ENCODE data around the gene GLIS2. TPM values are rescaled to one million over a fixed set of nuclear protein-coding genes. Genes with fewer than 3 reads are reported as not detected.

Gene GLIS2
- total and polyA plus RNA-seq, 2 donors, result 0.85 to 3.0 TPM

DNA sequence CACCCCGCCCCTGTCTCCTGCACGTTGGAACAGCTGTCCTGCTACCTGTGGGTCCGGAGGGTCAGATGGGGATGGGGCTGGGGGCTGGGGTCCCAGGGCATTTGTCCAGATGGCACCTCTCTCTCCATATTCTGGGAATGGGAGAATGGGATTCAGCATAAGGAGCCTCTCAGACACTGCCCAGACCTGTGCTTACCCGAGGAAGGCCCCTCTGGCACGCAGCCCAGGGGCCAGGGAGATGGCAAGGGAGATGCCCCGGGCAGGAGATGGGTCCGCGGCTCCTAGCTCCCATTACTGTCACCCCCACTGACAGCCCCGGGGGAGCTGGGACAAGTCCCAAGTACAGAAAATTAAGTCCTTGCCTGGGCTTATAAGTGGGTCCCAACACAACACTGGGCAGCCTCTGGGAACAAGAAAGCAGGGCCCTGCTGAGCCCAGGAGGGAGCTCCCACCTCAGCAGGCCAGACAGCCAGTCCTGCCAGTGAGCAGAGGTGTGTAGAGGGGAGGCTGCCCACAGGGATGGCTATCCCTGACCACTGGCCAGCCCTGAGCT is 57.6 kb downstream of the GLIS2 start:
- peaks cover 10 to 29% of the 10 kb centered on the region in 2 donors for H3K4me1 ChIP-seq (ENCODE audit: control insufficient read depth in 2 of 2, insufficient read depth in 2 of 2, low read length in 2 of 2)
- no peak for DNase-seq (ENCODE audit: low read depth in 6 of 9, low spot score in 9 of 9)
- H3K27me3 ChIP-seq (ENCODE audit: control insufficient read depth in 2 of 2, insufficient read depth in 1 of 2, low read length in 1 of 2), result peaks cover 10 to 19% of the 10 kb centered on the region in 2 donors
- peaks cover 0 to 4% of the 10 kb centered on the region in 2 donors for H3K36me3 ChIP-seq (ENCODE audit: control insufficient read depth in 2 of 2, insufficient read depth in 2 of 2, low read length in 1 of 2)
- no peak overlapping the region for H3K27ac ChIP-seq (ENCODE audit: low read depth in 1 of 2, low read length in 1 of 2)
- H3K4me3 ChIP-seq (ENCODE audit: low read length in 2 of 2), result no peak overlapping the region
- WGBS, result 91% methylated on average over 9 of the region's 9 CpGs
- no peaks in the 10 kb centered on the region for H3K9me3 ChIP-seq (ENCODE audit: control insufficient read depth in 2 of 2, insufficient read depth in 1 of 2, low read length in 1 of 2)

DNA sequence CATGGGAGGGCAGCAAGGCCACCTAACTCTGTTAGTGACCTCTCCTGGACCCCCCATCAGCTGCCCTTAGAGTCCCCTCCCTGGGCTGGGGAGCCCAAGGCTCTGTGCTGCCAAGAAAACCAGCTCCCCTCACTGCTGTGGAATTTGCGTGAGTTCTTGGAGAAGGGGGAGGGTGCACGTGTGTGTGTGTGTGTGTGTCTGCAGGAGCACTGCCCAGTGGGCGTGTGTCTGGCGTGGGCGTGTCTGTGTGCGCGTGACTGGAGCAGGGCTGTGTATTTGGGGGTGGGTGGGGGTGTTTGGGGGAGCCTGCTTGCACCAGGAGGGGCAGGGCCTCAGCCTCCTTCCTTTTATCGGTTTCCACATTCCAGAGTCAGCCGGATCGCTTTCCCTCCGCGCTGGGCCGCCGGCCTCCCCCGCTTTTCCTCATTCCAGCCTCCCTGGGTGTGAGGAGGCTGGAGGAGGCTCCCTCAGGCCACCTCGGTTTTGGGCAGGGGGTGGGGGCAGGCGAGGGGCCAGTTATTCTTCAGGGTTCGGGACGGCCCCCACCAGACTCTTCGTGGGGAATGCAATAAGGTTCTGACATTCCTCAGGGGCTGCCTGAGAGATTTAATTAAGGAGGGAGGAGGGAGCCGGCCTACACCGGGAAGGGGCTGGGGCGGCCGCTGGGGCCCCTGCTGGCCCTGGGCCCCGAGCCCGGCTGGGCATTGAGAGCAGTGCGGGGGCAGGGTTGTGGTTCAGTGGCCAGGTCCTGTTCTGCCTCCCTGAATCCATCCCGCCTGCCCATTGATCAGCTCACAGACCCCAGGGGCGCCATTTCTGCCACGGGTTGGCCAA is 58.3 kb downstream of the GLIS2 start:
- Histone ChIP-seq H3K36me3 (ENCODE audit: control insufficient read depth in 2 of 2, insufficient read depth in 2 of 2, low read length in 1 of 2) (peaks cover 0 to 4% of the 10 kb centered on the region in 2 donors), H3K27ac (ENCODE audit: low read depth in 1 of 2, low read length in 1 of 2) (no peak overlapping the region), H3K4me3 (ENCODE audit: low read length in 2 of 2) (no peak overlapping the region), H3K9me3 (ENCODE audit: control insufficient read depth in 2 of 2, insufficient read depth in 1 of 2, low read length in 1 of 2) (no peaks in the 10 kb centered on the region), H3K4me1 (ENCODE audit: control insufficient read depth in 2 of 2, insufficient read depth in 2 of 2, low read length in 2 of 2) (peaks cover 10 to 29% of the 10 kb centered on the region in 2 donors), H3K27me3 (ENCODE audit: control insufficient read depth in 2 of 2, insufficient read depth in 1 of 2, low read length in 1 of 2) (peaks cover 10 to 19% of the 10 kb centered on the region in 2 donors)
- no peak for DNase-seq (ENCODE audit: low read depth in 6 of 9, low spot score in 9 of 9)
- WGBS, result 91% methylated on average over 30 of the region's 30 CpGs

DNA sequence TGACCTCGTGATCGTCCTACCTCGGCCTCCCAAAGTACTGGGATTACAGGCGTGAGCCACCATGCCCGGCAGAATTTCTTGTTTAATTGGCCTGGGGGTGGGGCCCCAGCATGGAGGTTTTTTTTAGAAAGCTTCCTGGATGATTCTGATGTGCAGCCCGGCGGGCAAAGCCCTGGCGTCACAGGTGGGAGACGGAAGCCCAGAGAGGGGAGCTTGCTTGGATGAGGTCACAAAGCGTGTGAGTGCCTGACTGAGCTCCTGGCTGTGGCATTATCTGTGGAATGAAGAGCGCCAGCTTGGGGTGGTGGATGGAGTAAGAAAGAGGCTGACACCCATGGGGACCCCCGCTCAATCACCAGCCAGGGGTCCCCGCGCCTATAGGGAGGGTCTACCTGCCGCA is 59.9 kb downstream of the GLIS2 start:
- Histone ChIP-seq H3K36me3 (ENCODE audit: control insufficient read depth in 2 of 2, insufficient read depth in 2 of 2, low read length in 1 of 2) (peaks cover 5 to 8% of the 10 kb centered on the region in 2 donors), H3K4me3 (ENCODE audit: low read length in 2 of 2) (no peak overlapping the region), H3K27ac (ENCODE audit: low read depth in 1 of 2, low read length in 1 of 2) (no peak overlapping the region), H3K9me3 (ENCODE audit: control insufficient read depth in 2 of 2, insufficient read depth in 1 of 2, low read length in 1 of 2) (no peaks in the 10 kb centered on the region), H3K4me1 (ENCODE audit: control insufficient read depth in 2 of 2, insufficient read depth in 2 of 2, low read length in 2 of 2) (peaks cover 10 to 21% of the 10 kb centered on the region in 2 donors), H3K27me3 (ENCODE audit: control insufficient read depth in 2 of 2, insufficient read depth in 1 of 2, low read length in 1 of 2) (peaks cover 10 to 19% of the 10 kb centered on the region in 2 donors)
- no peak for DNase-seq (ENCODE audit: low read depth in 6 of 9, low spot score in 9 of 9)
- 95% methylated on average over 15 of the region's 15 CpGs for WGBS

DNA sequence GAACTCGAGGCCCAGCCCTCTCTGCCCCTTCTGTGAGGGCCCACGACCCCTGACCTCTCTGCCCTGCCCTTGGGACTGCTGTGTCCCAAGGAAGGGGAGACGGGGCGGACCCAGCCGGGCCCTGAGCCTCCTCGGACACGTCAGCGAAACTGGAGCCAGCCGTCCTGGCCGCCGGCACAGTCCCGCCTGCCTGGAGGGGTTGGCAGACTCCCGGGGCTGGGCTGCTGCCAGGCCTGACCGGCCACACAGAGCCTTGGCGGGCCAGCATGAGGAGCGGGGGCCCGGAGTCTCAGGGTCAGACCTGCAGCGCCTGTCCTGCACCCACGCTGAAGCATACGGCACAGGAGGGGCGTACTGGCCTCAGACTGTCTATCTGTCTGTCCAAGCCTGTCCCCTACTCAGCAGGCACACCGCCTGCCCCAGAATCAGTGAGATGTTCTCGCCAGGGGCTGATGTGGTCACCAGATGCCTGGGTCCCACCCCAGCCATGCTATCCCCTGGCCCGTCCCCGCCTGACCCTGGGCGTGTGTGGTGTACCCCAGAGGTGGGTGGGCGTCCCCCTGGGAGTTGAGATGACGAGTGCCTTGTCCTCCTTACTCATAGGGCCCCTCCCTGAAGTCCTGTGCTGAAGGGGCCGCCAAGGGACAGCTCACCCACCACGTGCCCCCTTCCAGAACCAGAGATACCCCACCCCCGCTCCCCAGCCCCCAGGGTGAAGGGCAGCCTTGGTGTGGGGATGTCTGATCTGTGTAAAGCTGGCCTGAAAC is 60.4 kb downstream of the GLIS2 start:
- H3K9me3 ChIP-seq (ENCODE audit: control insufficient read depth in 2 of 2, insufficient read depth in 1 of 2, low read length in 1 of 2), result no peaks in the 10 kb centered on the region
- peaks cover 7 to 13% of the 10 kb centered on the region in 2 donors for H3K36me3 ChIP-seq (ENCODE audit: control insufficient read depth in 2 of 2, insufficient read depth in 2 of 2, low read length in 1 of 2)
- H3K27me3 ChIP-seq (ENCODE audit: control insufficient read depth in 2 of 2, insufficient read depth in 1 of 2, low read length in 1 of 2), result peaks cover 10 to 18% of the 10 kb centered on the region in 2 donors
- DNase-seq (ENCODE audit: low read depth in 6 of 9, low spot score in 9 of 9), result no peak
- peaks cover 10 to 15% of the 10 kb centered on the region in 2 donors for H3K4me1 ChIP-seq (ENCODE audit: control insufficient read depth in 2 of 2, insufficient read depth in 2 of 2, low read length in 2 of 2)
- 95% methylated on average over 31 of the region's 31 CpGs for WGBS
- H3K27ac ChIP-seq (ENCODE audit: low read depth in 1 of 2, low read length in 1 of 2), result no peak overlapping the region
- no peak overlapping the region for H3K4me3 ChIP-seq (ENCODE audit: low read length in 2 of 2)

DNA sequence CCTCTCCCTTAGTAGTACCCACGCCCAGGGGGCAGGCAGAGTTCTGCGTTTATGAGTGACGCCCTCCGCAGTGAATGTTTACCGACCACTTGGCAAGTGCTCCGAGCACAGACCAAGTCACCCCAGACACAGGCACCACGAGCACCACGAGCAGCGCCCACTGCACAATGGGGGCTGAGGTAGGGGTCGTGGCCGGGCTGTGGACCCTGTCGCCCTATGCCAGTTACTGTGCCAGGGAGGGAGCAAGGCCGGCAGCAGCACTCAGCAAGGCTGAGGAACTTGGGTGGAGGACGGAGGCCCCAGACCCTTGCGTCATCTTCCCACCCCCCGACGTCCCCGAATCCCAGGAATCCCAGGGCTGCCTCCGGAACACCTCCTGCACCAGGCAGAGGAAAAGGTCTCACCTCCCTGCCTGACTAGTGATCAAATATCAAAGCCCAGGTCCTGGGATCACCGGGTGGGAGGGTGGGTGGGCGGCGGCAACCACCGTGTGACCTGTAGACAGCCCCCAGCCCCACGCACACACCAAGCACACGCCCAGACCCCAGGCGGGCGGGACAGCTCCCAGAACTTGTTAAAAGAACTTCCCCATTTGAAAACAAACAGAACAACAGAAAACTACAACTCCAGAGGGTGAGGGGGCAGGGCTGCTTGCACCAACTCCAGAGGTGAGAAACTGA is 61.2 kb downstream of the GLIS2 start:
- H3K27me3 ChIP-seq (ENCODE audit: control insufficient read depth in 2 of 2, insufficient read depth in 1 of 2, low read length in 1 of 2), result peaks cover 9 to 14% of the 10 kb centered on the region in 2 donors
- no peaks in the 10 kb centered on the region for H3K9me3 ChIP-seq (ENCODE audit: control insufficient read depth in 2 of 2, insufficient read depth in 1 of 2, low read length in 1 of 2)
- peaks cover 5 to 13% of the 10 kb centered on the region in 2 donors for H3K4me1 ChIP-seq (ENCODE audit: control insufficient read depth in 2 of 2, insufficient read depth in 2 of 2, low read length in 2 of 2)
- H3K27ac ChIP-seq (ENCODE audit: low read depth in 1 of 2, low read length in 1 of 2), result no peak overlapping the region
- WGBS, result 97% methylated on average over 27 of the region's 27 CpGs
- no peak overlapping the region for H3K4me3 ChIP-seq (ENCODE audit: low read length in 2 of 2)
- DNase-seq (ENCODE audit: low read depth in 6 of 9, low spot score in 9 of 9), result no peak
- H3K36me3 ChIP-seq (ENCODE audit: control insufficient read depth in 2 of 2, insufficient read depth in 2 of 2, low read length in 1 of 2), result peaks cover 7 to 18% of the 10 kb centered on the region in 2 donors

DNA sequence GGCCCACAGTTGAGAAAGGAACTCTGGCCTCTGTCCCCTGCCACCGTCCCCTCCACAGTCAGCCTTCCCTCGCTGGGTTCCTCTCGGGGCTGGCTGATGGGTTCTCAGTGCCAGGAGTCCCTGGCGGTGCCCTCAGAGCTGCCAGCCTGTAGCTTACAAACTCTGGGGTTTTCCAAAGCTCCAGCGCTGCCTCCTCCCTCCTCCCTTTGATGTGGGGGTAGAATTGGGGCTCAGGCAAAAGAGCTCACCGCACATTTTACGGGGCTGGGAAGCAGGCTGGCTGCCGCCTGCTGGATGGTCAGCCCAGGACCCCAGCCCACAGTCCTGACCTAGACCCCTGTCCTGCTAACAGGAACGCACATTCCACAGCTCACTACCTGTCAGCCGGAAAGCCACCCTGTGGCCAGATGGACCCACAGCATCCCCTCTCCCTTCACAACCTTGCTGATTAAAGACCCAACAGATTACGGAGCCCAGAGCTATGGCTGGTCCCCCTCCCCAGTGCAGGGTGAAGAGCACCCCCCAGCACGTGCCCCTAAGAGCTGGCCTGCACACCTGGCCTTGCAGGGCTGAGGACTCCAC is 61.8 kb downstream of the GLIS2 start:
- Histone ChIP-seq H3K36me3 (ENCODE audit: control insufficient read depth in 2 of 2, insufficient read depth in 2 of 2, low read length in 1 of 2) (peaks cover 7 to 24% of the 10 kb centered on the region in 2 donors), H3K4me1 (ENCODE audit: control insufficient read depth in 2 of 2, insufficient read depth in 2 of 2, low read length in 2 of 2) (peaks cover 0 to 8% of the 10 kb centered on the region in 2 donors), H3K4me3 (ENCODE audit: low read length in 2 of 2) (no peak overlapping the region), H3K9me3 (ENCODE audit: control insufficient read depth in 2 of 2, insufficient read depth in 1 of 2, low read length in 1 of 2) (no peaks in the 10 kb centered on the region), H3K27ac (ENCODE audit: low read depth in 1 of 2, low read length in 1 of 2) (no peak overlapping the region), H3K27me3 (ENCODE audit: control insufficient read depth in 2 of 2, insufficient read depth in 1 of 2, low read length in 1 of 2) (peaks cover 4 to 8% of the 10 kb centered on the region in 2 donors)
- no peak for DNase-seq (ENCODE audit: low read depth in 6 of 9, low spot score in 9 of 9)
- WGBS, result 96% methylated on average over 12 of the region's 12 CpGs

DNA sequence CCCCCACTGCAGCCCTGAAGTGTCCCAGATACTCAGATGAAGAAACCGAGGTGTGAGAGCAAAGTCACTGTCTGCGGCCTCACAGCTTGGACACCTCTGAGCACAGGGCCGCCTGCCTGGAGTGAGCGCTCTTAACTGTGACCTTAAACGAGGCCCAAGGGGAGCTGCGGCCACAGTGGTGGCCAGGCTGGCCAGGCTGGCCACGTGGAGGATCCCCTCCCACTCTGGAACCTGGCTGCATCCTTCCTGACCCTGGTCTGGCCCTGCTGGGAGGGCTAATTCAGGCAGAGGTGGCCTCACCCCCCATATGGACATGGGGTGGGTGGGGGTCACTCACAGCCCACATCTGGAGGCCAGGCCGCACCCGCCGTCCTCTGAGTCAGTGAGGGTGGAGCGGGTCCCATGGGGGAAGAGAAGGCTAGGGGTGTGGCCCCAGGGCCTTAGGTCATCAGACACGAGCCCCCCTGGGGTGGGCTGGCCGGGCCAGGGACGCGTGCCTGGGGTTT is 62.3 kb downstream of the GLIS2 start:
- Histone ChIP-seq H3K27me3 (ENCODE audit: control insufficient read depth in 2 of 2, insufficient read depth in 1 of 2, low read length in 1 of 2) (peaks cover 2 to 3% of the 10 kb centered on the region in 2 donors), H3K36me3 (ENCODE audit: control insufficient read depth in 2 of 2, insufficient read depth in 2 of 2, low read length in 1 of 2) (peaks cover 7 to 29% of the 10 kb centered on the region in 2 donors), H3K9me3 (ENCODE audit: control insufficient read depth in 2 of 2, insufficient read depth in 1 of 2, low read length in 1 of 2) (no peaks in the 10 kb centered on the region), H3K4me1 (ENCODE audit: control insufficient read depth in 2 of 2, insufficient read depth in 2 of 2, low read length in 2 of 2) (peaks cover 0 to 8% of the 10 kb centered on the region in 2 donors), H3K4me3 (ENCODE audit: low read length in 2 of 2) (no peak overlapping the region), H3K27ac (ENCODE audit: low read depth in 1 of 2, low read length in 1 of 2) (no peak overlapping the region)
- DNase-seq (ENCODE audit: low read depth in 6 of 9, low spot score in 9 of 9), result no peak
- WGBS, result 98% methylated on average over 15 of the region's 15 CpGs

DNA sequence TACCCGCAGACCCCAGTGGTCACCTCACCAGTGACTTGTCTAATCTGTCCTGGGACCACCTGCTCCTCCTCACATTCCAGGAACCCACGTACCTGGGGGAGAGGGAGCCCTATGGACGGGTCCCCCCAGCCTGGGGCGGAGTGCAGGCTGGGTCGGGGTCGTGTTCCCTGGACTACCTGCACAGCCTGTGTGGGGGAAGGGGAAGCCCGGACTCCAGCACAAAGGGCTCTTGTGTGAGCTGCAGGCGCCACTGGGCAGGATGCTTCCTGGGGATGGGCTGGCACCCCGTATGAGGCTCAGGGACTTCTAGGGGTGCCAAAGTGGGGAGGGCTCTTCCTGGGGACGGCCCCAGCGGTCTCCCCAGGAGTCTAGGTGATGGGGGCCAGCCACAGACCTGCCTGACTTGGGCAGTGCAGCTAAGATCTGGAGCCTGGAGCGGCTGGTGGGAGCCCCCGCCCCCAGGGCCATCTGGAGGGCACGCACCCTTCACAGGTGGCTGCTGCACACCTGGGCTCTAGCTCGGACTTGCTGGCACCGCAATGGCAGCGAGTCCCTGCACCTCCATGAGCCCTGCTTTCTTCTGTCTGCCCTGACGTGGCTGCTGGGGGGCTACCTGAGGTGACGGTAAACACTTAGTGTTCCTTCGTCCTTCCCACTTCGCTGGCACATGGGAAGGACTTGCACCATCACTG is 63.3 kb downstream of the GLIS2 start:
- 96% methylated on average over 21 of the region's 21 CpGs for WGBS
- peaks cover 0 to 3% of the 10 kb centered on the region in 2 donors for H3K4me1 ChIP-seq (ENCODE audit: control insufficient read depth in 2 of 2, insufficient read depth in 2 of 2, low read length in 2 of 2)
- no peak overlapping the region for H3K4me3 ChIP-seq (ENCODE audit: low read length in 2 of 2)
- peaks cover 7 to 36% of the 10 kb centered on the region in 2 donors for H3K36me3 ChIP-seq (ENCODE audit: control insufficient read depth in 2 of 2, insufficient read depth in 2 of 2, low read length in 1 of 2)
- H3K27ac ChIP-seq (ENCODE audit: low read depth in 1 of 2, low read length in 1 of 2), result no peak overlapping the region
- DNase-seq (ENCODE audit: low read depth in 6 of 9, low spot score in 9 of 9), result no peak
- no peaks in the 10 kb centered on the region for H3K27me3 ChIP-seq (ENCODE audit: control insufficient read depth in 2 of 2, insufficient read depth in 1 of 2, low read length in 1 of 2)
- no peaks in the 10 kb centered on the region for H3K9me3 ChIP-seq (ENCODE audit: control insufficient read depth in 2 of 2, insufficient read depth in 1 of 2, low read length in 1 of 2)
